ENCODE data around the gene HNRNPC.
"Not testable (repeated sequence)": the region's sequence is repeated elsewhere in the genome, so short reads cannot be mapped to it uniquely, and the experiment has no call there.

Gene HNRNPC

GRCh38 chr14:21268617-21269251 is 508 bp downstream of the HNRNPC start:
- peak; percentile 40 to 87 (median 76) for DNase-seq

GRCh38 chr14:21267886-21268616 is 1.2 kb downstream of the HNRNPC start:
- no peak for DNase-seq

- no peak for DNase-seq
Observed at GRCh38 chr14:21267431-21267845, 1.8 kb downstream of the HNRNPC start.

GRCh38 chr14:21264025-21264801 is 5.0 kb downstream of the HNRNPC start:
- DNase-seq = no peak

- no peak for DNase-seq
Observed at GRCh38 chr14:21263284-21264024, 5.8 kb downstream of the HNRNPC start.

GRCh38 chr14:21262410-21262809 is 6.8 kb downstream of the HNRNPC start:
- no peak for DNase-seq

- DNase-seq = no peak
Observed at GRCh38 chr14:21261824-21262223, 7.4 kb downstream of the HNRNPC start.

GRCh38 chr14:21258889-21259787 is 10.1 kb downstream of the HNRNPC start:
- no peak for DNase-seq

- DNase-seq = no peak
Observed at GRCh38 chr14:21258005-21258888, 11.0 kb downstream of the HNRNPC start.

GRCh38 chr14:21257394-21257909 is 11.8 kb downstream of the HNRNPC start:
- no peak for DNase-seq

GRCh38 chr14:21256539-21257393 is 12.5 kb downstream of the HNRNPC start:
- no peak for DNase-seq

GRCh38 chr14:21256102-21256447 is 13.2 kb downstream of the HNRNPC start:
- not testable (repeated sequence) for DNase-seq

GRCh38 chr14:21255385-21256101 is 13.7 kb downstream of the HNRNPC start:
- no peak for DNase-seq

- DNase-seq = no peak
Observed at GRCh38 chr14:21252149-21252548, 17.1 kb downstream of the HNRNPC start.

- DNase-seq = no peak
Observed at GRCh38 chr14:21251215-21251614, 18.0 kb downstream of the HNRNPC start.

- DNase-seq = no peak
Observed at GRCh38 chr14:21248739-21249411, 20.4 kb downstream of the HNRNPC start.

GRCh38 chr14:21248338-21248737 is 20.9 kb downstream of the HNRNPC start:
- DNase-seq = no peak

- DNase-seq = no peak
Observed at GRCh38 chr14:21245813-21246212, 23.4 kb downstream of the HNRNPC start.
